Keratinocyte (primary cell): ENCODE results near the gene IRGQ. TPM values are rescaled to one million over a fixed set of nuclear protein-coding genes. Genes with fewer than 3 reads are reported as not detected.

Experiments used
- DNase-seq: peaks from one replicate; pipeline ENCODE4 v3.0.0-alpha.2; 2011; ENCODE audit warnings: low read depth, missing footprints, low spot score
- FAIRE-seq: peaks from 2 replicates; lab custom pipeline; 2011; peaks lifted over from hg19 to GRCh38; lab: Jason Lieb, UNC
- H2AFZ ChIP-seq: 2 replicates; pipeline ENCODE4 v1.6.0; 2012; ENCODE audit warnings: low read length, control low read depth, inconsistent platforms; ENCODE audit not compliant: control insufficient read depth
- H3K27ac ChIP-seq: 2 replicates; pipeline ENCODE4 v1.5.1; 2011; ENCODE audit warnings: low read length; ENCODE audit not compliant: control insufficient read depth, insufficient read depth
- H3K27me3 ChIP-seq: 3 replicates; pipeline ENCODE4 v1.6.0; 2011; ENCODE audit warnings: low read length; ENCODE audit not compliant: control insufficient read depth, insufficient read depth; ENCODE audit errors: extremely low read depth
- H3K36me3 ChIP-seq, 2 experiments: 2 replicates in 1 of 2; 3 replicates in 1 of 2; pipeline ENCODE4 v1.5.1; 2011; ENCODE audit warnings: low read length in 2 of 2, mild to moderate bottlenecking in 1 of 2; ENCODE audit not compliant: control insufficient read depth in 2 of 2, insufficient read depth in 2 of 2; ENCODE audit errors: extremely low read depth in 1 of 2
- H3K4me1 ChIP-seq: 3 replicates; pipeline ENCODE4 v1.5.1; 2011; ENCODE audit warnings: low read length; ENCODE audit not compliant: control insufficient read depth, insufficient read depth; ENCODE audit errors: extremely low read depth
- H3K4me2 ChIP-seq: 3 replicates; pipeline ENCODE4 v1.6.0; 2011; ENCODE audit warnings: low read depth, low read length; ENCODE audit not compliant: control insufficient read depth, insufficient read depth; ENCODE audit errors: extremely low read depth
- H3K4me3 ChIP-seq, 3 experiments: fragments of 200-600 bp in 1 of 3; sonication (generic) in 1 of 3; 2 replicates in 2 of 3; 3 replicates in 1 of 3; pipeline ENCODE4 v1.5.1; 2011 to 2016; ENCODE audit warnings: low read length in 3 of 3, mild to moderate bottlenecking in 3 of 3, control low read depth in 2 of 3, inconsistent platforms in 1 of 3, low read depth in 1 of 3, mixed read lengths in 1 of 3, mixed run types in 1 of 3, moderate library complexity in 1 of 3; ENCODE audit not compliant: control insufficient read depth in 2 of 3, insufficient read depth in 2 of 3; ENCODE audit errors: extremely low read depth in 1 of 3
- H3K79me2 ChIP-seq: 2 replicates; pipeline ENCODE4 v1.6.0; 2012; ENCODE audit warnings: low read length; ENCODE audit not compliant: control insufficient read depth, insufficient read depth
- H3K9ac ChIP-seq: 3 replicates; pipeline ENCODE4 v1.6.0; 2011; ENCODE audit warnings: low read length; ENCODE audit not compliant: control insufficient read depth, insufficient read depth; ENCODE audit errors: extremely low read depth
- H3K9me1 ChIP-seq: 3 replicates; pipeline ENCODE4 v1.6.0; 2011; ENCODE audit warnings: low read length; ENCODE audit not compliant: control insufficient read depth, insufficient read depth; ENCODE audit errors: extremely low read depth
- H3K9me3 ChIP-seq: 2 replicates; pipeline ENCODE4 v1.5.1; 2012; ENCODE audit warnings: low read depth, low read length; ENCODE audit not compliant: control insufficient read depth
- H4K20me1 ChIP-seq: 3 replicates; pipeline ENCODE4 v1.6.0; 2011; ENCODE audit warnings: low read length; ENCODE audit not compliant: control insufficient read depth, insufficient read depth; ENCODE audit errors: extremely low read depth
- CTCF ChIP-seq, 3 experiments: IDR thresholded peaks in 1 of 3; conservative IDR thresholded peaks in 1 of 3; optimal IDR thresholded peaks in 1 of 3; 2 replicates in 2 of 3; 3 replicates in 1 of 3; pipeline versions ENCODE3 to v1.5.1; 2011; ENCODE audit warnings: low read length in 3 of 3, mild to moderate bottlenecking in 3 of 3, moderate library complexity in 2 of 3, control low read depth in 1 of 3, inconsistent platforms in 1 of 3; ENCODE audit not compliant: insufficient read depth in 2 of 3; ENCODE audit errors: extremely low read depth in 1 of 3
- EZH2 ChIP-seq: IDR thresholded peaks from one replicate; pipeline ENCODE4 v1.6.1; 2012; ENCODE audit warnings: inconsistent platforms, mild to moderate bottlenecking, low read length, moderate library complexity
- dilution Hi-C: fragments of 300-500 bp; cut with MboI; formaldehyde crosslinking; loops from one replicate; pipeline ENCODE4 v1.7.0; 2020; ENCODE audit warnings: low sequenced_read_pairs; ENCODE audit not compliant: extremely low pct_ligation_motif_present
- polyA plus RNA-seq, 5 experiments: library from polyadenylated mRNA; depleted of rRNA in 3 of 5; stranded (reverse) in 3 of 5; stranded (forward) in 1 of 5; unstranded in 1 of 5; fragments of >200 nt; gene quantifications; 1 replicate in 1 of 5; 2 replicates in 3 of 5; 3 replicates in 1 of 5; pipeline versions ENCODE4 v1.2.1 to v1.2.3, GENCODE V29; 2011 to 2012; ENCODE audit warnings: missing spikeins in 2 of 5, low read depth in 1 of 5, low replicate concordance in 1 of 5

IRGQ gene
- polyA plus RNA-seq, 1 donor (not counting 4 experiments of a cell fraction or from before 2014, with no cell fraction given): 12.9 TPM

- Histone ChIP-seq H3K9ac (no peak overlapping the region), H3K4me1 (peaks cover 22% of the 10 kb centered on the region), H3K9me1 (no peaks in the 10 kb centered on the region), H4K20me1 (no peaks in the 10 kb centered on the region), H3K27ac (no peak overlapping the region), H3K4me2 (no peak overlapping the region), H3K36me3 (no peaks in the 10 kb centered on the region), H3K27me3 (no peaks in the 10 kb centered on the region), H3K79me2 (peaks cover 5% of the 10 kb centered on the region), H3K9me3 (no peaks in the 10 kb centered on the region), H2AFZ (no peak overlapping the region), H3K4me3 (no peak overlapping the region)
- dilution Hi-C loops: no loop called here
- FAIRE-seq: no peak
- no peak for TF ChIP-seq EZH2
- no peak for TF ChIP-seq CTCF (optimal IDR thresholded peaks at IDR 0.05 in 1 of 3, IDR thresholded peaks at IDR 0.05 in 1 of 3, conservative IDR thresholded peaks at IDR 0.05 in 1 of 3; ENCODE audit: extremely low read depth in 1 of 3, insufficient read depth in 2 of 3, low read length in 3 of 3)
- no peak for DNase-seq
These were observed 27.0 kb upstream of the IRGQ start for GRCh38 chr19:43622956-43623355.

- H3K9ac ChIP-seq: no peak overlapping the region
- FAIRE-seq: no peak
These were observed 26.1 kb upstream of the IRGQ start for GRCh38 chr19:43622070-43622469.

More at GRCh38 chr19:43622070-43622469, 26.1 kb upstream of the IRGQ start:
- TF ChIP-seq EZH2 (no peak), CTCF (optimal IDR thresholded peaks at IDR 0.05 in 1 of 3, IDR thresholded peaks at IDR 0.05 in 1 of 3, conservative IDR thresholded peaks at IDR 0.05 in 1 of 3; ENCODE audit: extremely low read depth in 1 of 3, insufficient read depth in 2 of 3, low read length in 3 of 3) (no peak)
- H4K20me1 ChIP-seq: no peaks in the 10 kb centered on the region
- no peak overlapping the region for H3K27ac ChIP-seq
- H3K9me3 ChIP-seq: no peaks in the 10 kb centered on the region
- no peaks in the 10 kb centered on the region for H3K9me1 ChIP-seq
- no peak overlapping the region for H3K4me3 ChIP-seq
- no peak overlapping the region for H3K4me2 ChIP-seq
- dilution Hi-C loops: no loop called here
- no peak overlapping the region for H2AFZ ChIP-seq
- H3K79me2 ChIP-seq: peaks cover 7% of the 10 kb centered on the region
- DNase-seq: no peak
- H3K36me3 ChIP-seq: no peaks in the 10 kb centered on the region
- H3K4me1 ChIP-seq: peaks cover 22% of the 10 kb centered on the region
- H3K27me3 ChIP-seq: no peaks in the 10 kb centered on the region
